NCI-H774 (cell line): ENCODE data around the gene SORCS2.

Source experiments
- DNase-seq: peaks from one replicate; lab custom pipeline; 2025; lab: John Stamatoyannopoulos, UW

SORCS2 gene

DNA sequence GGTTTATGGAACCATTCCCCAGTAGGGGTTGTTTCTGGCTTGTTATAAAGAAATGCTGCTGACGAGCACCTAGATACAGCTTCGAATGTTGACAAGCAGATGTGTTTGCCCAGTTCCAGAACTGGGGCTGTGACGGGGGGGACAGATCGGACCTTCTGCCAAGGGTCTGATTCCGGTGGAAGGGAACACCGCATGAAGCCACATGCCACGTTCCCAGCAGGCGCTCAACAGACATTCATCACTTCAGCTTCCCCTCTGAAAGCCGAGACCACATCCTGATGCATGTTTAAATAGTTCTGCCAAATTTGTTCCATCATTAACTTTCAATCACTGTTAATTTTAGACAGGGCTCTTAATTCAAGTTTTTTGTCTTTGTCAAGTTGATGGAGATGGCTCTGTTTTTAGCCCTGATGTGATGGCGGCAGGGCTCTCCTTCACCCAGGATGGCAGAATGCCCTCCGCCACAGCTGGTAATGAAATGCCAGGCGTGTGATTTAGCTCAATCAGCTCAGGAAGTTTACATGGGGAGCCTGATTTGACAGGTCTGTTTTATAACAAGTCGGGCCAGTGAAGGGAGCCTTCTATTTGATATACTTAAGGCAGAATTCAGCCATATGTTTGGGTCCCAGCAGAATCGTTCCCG, 185.0 kb downstream of the SORCS2 start:
- DNase-seq: no peak

GRCh38 chr4:7379186-7379585, 186.8 kb downstream of the SORCS2 start:
- no peak for DNase-seq

DNA sequence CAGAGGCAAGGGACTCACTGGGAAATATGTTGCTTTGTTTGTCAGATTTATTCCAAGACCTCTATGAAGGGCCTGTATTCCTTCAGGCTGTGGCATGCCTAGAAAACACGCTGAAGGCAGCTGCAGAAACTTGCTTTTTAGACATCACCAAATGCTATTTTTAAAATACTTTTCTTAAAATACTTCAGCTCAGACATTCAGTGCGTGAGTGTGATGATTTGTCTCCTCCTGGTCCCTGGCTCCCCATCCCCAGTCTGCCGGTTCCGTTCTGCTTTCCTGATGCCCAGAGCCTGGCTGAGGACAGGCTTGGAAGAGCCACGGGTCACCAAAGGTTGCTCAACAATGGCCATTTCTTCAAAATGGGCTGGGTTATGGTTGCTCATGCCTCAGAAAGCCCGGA, 187.4 kb downstream of the SORCS2 start:
- DNase-seq: no peak

DNA sequence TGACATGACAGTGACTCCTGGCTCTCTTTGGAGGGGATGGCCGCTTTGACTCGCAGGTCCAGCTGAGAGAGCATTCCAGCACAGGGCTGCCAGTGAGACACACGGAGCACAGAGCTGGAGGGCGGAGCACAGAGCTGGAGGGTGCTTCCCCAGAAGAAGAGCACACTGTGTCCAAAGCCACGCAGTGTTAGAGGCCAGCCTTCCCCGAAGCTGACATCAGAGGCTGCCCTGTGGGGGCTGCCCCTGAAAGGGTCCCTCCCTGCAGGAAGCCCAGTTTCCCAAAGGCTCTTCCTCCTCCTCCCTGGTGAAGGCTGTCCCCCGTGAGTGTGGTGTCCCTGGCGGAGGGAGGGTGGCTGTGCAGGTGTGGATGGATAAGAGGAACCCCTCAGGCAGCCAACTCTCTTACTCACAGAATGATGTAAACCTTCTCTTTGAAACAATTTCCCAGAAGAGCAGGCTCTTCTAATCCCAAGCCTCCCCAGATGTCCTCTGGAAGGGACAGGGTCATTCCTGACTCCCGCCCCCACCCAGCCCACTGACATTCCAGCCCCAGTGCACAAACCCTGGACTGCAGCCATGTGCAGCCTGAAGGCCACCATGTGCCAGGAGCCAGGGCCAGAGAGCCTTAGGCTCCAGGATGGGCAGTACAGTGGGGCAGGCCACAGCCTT, 189.0 kb downstream of the SORCS2 start:
- no peak for DNase-seq

DNA sequence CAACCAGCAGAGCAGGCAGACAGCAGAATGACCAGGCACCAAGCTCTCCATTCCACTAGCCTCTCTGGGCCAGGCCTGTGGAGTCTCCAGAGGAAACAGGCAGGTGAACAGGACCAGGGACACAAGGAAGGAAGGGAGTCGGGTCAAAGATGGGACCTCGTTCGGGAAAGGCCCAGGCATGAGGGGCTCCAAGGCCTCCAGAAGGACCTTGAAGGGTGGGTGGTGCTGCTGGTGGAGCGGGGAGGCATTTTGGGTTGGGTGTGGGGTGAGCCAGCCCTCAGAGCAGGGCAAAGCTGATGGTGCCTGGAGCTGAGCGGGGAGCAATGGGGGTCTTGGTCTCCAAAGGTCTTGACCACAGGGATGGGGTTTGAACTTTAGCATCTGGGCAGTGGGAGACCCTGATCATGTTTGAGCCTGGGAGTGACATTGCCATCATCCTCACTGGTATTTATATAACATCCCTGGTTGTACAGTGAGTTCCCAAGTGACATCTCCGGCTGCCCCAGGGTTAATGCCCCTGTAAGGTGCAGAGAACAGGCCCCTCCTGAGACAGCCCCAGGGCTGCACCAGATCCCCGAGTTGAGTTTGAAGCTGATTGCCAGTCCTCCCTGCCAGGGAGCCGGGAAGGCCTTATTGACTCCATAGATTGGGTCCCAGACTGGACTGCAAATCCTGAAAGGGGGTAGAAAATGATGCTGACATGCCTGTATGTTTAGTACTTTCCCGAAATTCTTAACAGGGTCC, 189.7 kb downstream of the SORCS2 start:
- DNase-seq: no peak

- DNase-seq: no peak
Observed at GRCh38 chr4:7382634-7383014, 190.3 kb downstream of the SORCS2 start.

GRCh38 chr4:7383266-7383665, 190.9 kb downstream of the SORCS2 start:
- DNase-seq: no peak

DNA sequence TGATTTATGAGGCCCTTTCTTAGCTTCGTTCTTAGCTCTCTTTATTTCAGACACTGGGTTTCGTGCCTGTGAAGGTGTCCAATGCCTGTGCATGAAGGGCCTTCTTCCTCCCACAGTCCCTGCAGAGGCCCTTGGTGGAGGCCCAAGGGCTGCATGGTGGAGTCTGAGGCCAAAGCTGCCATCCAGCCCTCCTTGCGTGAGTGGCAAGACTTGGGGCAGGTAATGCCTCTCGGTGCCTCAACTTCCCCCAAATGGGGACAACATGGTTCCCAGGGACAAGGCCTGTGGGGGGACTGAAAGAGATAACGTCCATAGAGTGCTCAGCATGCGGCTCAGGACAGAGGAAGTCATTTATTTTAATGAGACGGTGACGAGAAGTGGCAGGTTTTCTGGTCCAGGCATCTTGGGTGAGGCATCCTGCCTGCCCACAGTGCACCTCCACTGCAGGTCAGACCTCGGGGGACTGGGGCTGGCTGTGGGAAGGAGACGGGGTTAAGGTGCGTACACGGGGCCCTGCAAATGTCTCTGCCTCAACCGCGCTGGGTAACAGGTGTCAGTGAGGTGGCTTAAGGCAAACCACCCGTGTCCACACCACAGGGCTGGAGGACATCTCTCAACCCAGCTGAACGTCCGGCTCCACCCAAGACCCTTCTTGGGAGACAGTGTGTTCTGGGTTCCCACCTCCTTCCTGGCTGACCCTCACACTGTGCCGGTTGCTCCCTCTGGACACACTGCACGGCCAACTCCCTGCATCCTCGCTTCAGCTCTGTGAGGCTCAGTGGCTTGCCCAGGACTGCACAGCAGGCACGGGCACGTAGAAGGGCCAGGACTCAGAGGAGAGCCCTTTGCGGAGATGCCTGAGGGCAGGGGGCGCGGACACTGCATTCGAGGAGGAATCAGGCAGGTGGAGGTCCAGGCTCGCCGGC, 191.9 kb downstream of the SORCS2 start:
- no peak for DNase-seq

DNA sequence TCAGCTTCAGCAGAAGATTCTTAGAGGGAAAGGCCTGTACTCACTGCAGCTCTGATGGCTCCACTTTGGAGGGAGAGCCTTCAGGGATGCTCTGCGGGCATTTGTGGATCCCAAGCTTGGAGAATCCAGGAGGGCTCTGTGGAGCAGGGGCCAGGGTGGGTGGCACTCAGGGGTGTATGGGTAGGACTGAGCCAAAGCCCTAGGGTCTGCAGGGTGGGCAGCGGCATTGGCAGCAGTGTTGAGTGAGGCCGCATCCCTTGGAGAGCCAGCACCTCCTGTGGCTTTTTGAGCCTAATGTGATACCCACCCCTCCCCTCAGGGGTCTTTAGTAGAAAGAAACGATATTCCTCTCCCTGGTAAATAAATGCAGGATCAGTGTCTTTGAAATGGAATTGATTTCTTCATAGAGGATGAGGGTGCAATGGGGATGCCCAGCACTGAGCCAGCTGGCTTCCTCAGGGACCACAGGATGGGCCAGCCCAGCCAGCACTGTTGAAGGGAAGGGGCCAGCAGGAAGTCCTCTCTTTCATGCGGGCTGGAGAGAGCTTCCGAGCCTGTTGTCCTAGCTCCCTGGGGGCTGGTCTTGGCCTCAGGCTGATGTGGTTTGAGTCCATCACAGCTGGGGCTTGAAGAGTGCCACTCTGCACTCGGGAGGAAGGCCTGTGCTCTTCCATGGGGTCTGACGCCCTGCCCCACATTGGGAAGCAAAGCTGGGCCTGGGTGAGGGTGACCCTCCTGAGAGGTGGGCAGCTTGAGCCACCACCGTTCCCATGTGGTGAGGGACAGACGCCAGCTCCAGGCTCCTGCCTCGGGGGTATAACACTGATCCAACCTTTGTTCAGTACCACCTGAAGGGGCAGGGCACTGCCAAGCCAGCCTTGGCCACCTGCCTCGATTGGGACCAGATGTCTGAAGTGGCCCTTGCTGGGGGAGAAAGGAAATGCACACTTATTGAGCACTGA, 192.9 kb downstream of the SORCS2 start:
- no peak for DNase-seq

- no peak for DNase-seq
Observed at GRCh38 chr4:7387925-7388324, 195.6 kb downstream of the SORCS2 start.

- no peak for DNase-seq
Observed at GRCh38 chr4:7388627-7389026, 196.3 kb downstream of the SORCS2 start.

GRCh38 chr4:7389101-7389701, 196.9 kb downstream of the SORCS2 start:
- DNase-seq: no peak

GRCh38 chr4:7389719-7390118, 197.4 kb downstream of the SORCS2 start:
- no peak for DNase-seq

- no peak for DNase-seq
Observed at GRCh38 chr4:7390336-7390735, 198.0 kb downstream of the SORCS2 start.

DNA sequence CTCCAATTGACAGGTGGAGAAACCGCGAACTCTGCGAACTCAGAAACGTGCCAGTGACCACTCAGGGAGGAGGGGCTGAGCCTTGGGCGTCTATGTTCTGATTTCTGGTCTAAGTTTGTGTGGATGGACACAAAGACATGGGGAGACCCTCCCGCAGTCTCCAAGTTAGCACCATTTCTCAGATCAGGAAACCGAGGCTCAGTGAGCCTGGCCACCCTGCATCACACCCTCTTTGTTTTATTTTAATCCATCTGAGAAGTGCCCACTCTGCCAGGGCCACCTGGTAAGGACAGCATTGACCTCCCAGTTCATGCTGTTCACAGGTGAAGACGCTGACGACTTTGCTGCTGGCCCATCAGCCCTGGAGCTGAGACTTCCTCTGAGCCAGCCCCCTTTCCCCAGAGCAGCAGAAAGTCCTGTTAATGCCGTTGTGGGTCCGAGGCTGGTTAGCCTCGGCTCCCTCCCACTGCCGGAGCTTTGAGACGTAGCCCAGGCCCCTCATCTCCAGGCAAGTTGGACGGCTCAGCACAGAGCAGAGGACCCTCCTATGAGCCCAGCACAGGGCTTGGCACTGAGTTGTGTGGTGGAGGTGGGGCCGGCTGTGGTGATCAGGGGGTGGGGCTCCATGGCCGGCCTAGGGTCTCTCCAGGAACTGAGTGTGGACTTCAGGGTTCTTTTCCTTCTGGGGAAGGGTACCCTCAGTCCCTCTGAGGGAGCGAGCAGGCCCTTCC, 198.7 kb downstream of the SORCS2 start:
- DNase-seq: no peak

GRCh38 chr4:7391637-7392437, 199.5 kb downstream of the SORCS2 start:
- no peak for DNase-seq

DNA sequence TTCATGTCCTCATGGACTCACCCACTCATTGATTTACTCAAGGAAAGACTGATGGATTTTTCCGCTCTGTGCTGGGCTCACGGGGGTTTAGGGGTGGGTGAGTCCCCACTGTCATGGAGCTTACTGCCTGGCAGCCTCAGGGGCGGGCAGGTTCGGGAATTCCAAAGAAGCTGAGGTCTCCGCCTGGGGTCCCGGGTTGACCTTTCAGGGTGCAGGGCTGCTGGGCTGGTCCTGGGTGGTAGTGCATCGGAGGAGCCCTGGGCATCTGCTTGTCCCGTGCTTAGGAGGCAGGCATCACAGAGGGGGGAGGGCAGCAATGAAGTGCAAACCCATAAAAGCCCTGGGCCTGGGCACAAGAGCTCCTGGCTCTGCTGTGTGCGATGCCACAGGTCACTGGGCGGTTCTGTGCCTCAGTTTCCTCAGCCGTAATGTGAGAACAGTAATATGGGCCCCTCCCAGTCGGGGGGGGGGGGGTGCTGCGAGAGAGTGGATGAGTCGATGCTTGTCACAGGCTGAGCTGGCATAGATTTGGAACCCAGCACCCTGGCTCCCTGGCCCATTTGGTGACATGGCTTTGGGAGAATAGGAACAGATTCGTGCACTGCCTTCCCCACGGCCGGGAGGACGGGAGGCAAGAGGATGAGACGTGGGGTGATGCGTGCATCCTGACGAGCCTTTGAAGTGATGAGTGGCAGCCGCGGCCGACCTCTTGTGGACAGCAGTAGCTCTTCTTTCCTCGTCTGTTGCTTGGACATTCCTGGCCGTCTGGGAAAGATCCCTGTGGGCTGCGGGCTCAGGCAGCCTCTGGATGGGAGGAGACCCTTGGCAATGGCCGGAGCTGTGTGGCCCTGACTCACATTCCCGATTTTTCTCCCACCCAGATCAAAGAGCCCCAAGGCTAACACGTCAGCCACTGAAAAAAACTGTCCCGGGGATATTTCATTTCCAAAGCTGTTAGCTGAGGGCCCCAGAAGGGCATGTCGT, 200.4 kb downstream of the SORCS2 start:
- DNase-seq: no peak
